ENCODE data around the gene MLST8.
"Not testable (repeated sequence)": the region's sequence is repeated elsewhere in the genome, so short reads cannot be mapped to it uniquely, and the experiment has no call there.

Gene MLST8

DNA sequence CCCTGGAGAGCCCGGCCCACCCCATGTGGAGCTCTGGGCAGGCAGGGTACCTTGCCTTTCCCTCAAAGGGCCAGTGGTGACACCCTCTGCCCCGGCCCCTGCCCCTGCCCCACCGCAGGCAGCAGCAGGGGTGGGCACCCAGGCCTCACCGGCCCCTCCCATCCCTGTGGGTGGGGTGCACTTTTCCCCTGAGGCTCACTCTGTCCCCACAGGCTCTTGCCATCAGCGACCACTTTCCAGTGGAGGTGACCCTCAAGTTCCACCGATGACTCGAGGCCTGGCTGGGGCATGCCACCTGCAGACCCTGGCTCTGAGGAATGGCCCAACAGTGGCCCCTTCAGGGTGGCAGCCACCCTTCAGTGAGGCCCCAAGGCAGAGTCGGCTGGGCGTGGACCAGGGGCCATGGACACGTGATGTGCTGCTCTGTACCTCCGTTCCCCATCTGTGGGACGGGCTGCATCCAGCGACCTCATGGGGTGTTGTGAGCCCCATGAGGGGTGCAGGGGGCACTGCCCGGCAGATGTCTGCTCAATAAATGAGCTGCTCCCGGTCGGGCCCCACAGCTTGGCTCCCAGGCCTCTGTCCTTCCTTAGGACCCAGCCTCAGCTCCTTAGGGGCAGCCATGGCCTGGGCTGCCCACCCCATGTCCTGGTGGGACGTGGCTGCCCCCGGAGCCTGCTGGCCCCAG is 33.0 kb downstream of the MLST8 start:
- no peak overlapping the region for H3K4me3 ChIP-seq (replicated peaks; ENCODE audit: low read depth, low read length)
- no peak for DNase-seq (ENCODE audit: extremely low read depth, low read depth)
- no peak for TF ChIP-seq CTCF (IDR thresholded peaks at IDR 0.05; ENCODE audit: low read depth, low read length, missing control alignments)

DNA sequence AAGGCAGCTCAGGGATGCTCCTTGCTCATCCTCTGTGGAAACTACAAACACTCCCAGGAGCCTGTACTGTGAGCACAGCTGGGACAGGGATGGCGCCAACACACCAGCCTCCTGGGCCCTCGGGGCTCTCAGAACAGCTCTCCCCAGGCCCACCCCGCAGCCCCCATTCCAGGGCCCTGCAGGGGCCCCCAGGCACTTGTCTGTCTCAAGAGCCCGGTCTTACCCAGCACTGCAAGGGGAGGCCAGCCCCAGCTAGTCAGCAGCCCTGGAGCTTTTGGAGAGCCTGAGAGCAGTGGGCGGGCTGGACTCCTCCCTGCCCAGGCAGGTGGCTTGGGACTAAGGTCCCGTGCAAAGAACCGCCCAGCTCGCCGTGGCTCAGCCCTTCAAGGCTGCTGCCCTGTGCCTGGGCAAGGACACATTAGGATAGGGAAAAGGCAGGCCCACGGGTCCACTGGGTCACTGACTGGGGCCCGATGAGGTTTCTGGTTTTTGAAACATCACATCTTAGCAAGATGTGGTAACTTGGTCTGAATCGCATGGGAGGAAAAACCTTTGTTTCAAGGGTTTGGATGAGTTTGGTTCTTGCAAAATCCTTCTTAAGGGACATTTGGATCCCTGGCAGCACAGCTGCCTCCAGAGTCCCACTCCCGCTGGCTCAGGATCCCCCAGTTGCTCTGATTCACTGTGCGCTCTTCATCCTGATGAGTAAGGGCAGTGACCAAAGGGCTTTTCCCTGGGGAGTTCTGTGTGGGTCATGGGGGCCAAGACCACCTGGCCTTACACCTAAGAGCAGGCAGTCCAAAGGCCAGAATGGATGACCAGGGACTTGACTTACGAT is 33.8 kb downstream of the MLST8 start:
- no peak for TF ChIP-seq CTCF (IDR thresholded peaks at IDR 0.05; ENCODE audit: low read depth, low read length, missing control alignments)
- DNase-seq (ENCODE audit: extremely low read depth, low read depth), result no peak
- H3K4me3 ChIP-seq (replicated peaks; ENCODE audit: low read depth, low read length), result no peak overlapping the region

DNA sequence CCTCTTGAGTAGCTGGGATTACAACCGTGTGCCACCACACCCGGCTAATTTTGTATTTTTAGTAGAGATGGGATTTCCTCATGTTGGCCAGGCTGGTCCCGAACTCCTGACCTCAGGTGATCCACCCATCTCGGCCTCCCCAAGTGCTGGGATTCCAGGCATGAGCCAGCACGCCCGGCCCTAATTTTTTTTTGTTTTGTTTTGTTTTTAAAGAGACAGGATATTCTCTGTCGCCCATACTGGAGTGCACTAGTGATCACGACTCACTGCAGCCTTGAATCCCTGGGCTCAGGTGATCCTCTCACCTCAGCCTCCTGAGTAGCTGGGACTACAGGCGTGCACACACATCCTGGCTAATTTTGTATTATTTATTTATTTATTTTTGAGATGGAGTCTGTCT is 35.1 kb downstream of the MLST8 start:
- not testable (repeated sequence) for DNase-seq (ENCODE audit: extremely low read depth, low read depth)

DNA sequence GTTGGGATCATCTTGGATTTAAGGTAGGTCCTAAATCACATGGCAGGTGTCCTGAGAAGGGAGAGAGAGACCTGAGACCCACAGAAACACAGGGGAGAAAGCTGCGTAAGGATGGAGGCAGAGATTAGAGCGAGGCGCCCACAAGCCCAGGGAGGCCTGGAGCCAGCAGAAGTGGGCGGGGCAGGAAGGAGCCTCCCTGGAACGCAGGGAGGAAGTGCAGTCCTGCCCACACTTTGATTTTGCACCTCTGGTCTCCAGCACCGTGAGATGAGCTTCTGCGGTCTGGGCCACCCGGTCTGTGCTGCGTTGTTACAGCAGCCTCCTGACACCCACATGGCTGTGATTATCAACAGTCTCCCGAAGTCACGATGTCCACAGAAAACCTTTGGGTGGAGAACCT is 37.3 kb downstream of the MLST8 start:
- DNase-seq (ENCODE audit: extremely low read depth, low read depth), result no peak
- TF ChIP-seq CTCF (IDR thresholded peaks at IDR 0.05; ENCODE audit: low read depth, low read length, missing control alignments), result no peak
- H3K4me3 ChIP-seq (replicated peaks; ENCODE audit: low read depth, low read length), result no peak overlapping the region

More for the DNA sequence above, 35.1 kb downstream of the MLST8 start:
- not testable (repeated sequence) for H3K4me3 ChIP-seq (replicated peaks; ENCODE audit: low read depth, low read length)

DNA sequence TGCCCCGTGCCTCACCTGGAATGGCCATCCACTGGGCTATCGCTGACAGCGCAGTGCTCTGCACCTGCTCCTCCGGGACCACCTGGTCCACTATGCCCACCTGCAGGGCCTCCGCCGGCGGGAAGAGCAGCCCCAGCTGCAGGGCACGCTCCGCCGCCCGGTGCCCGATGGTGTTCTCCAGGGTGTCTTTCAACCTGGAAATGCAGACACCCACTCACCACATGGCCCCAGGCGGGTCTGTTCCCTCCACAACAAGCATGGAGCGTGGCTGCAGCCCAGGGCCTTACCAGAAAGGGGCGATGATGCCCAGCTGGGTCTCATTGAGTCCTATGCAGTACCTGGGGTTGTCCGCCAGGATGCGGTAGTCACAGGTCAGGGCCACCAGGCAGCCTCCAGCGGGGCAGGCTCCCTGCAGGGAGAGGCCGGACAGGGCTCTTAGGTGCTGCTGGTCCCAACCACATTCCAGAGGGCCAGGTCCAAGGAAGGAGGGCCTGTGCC is 37.8 kb downstream of the MLST8 start:
- TF ChIP-seq CTCF (IDR thresholded peaks at IDR 0.05; ENCODE audit: low read depth, low read length, missing control alignments), result no peak
- H3K4me3 ChIP-seq (replicated peaks; ENCODE audit: low read depth, low read length), result no peak overlapping the region
- DNase-seq (ENCODE audit: extremely low read depth, low read depth), result no peak

GRCh38 chr16:2243781-2244180 is 38.5 kb downstream of the MLST8 start:
- no peak overlapping the region for H3K4me3 ChIP-seq (replicated peaks; ENCODE audit: low read depth, low read length)
- no peak for DNase-seq (ENCODE audit: extremely low read depth, low read depth)
- TF ChIP-seq CTCF (IDR thresholded peaks at IDR 0.05; ENCODE audit: low read depth, low read length, missing control alignments), result no peak

DNA sequence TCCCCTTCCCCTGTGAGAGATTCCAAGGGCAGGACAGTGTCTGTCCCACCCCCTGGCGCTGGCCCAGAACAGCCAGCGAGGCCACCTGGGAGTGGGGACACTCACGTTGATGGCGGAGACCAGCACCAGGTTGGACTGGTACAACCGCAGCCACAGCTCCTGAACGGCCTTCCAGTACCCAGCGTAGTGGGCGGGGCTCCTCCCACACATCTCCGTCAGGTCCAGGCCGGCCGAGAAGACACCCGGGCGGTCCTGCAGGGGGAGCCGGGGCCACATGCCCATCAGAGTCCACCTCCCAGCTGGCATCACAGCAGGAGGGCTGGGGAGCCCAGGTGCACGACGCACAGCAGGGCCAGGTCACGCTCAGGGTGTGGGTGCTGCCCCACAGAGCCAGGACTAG is 39.0 kb downstream of the MLST8 start:
- H3K4me3 ChIP-seq (replicated peaks; ENCODE audit: low read depth, low read length), result no peak overlapping the region
- no peak for TF ChIP-seq CTCF (IDR thresholded peaks at IDR 0.05; ENCODE audit: low read depth, low read length, missing control alignments)
- DNase-seq (ENCODE audit: extremely low read depth, low read depth), result no peak

Measured in HFF-Myc (cell line).